CD14-positive monocyte (primary cell): ENCODE data around the gene FMO1. TPM values are rescaled to one million over a fixed set of nuclear protein-coding genes. Genes with fewer than 3 reads are reported as not detected.

Experiments used
- DNase-seq, 3 donors: peaks; one replicate each; pipeline ENCODE4 v3.0.0-alpha.2; 2011 to 2022
- H2AFZ ChIP-seq: 2 replicates; pipeline ENCODE4 v1.6.0; 2012; ENCODE audit warnings: mild to moderate bottlenecking, low read depth, low read length, inconsistent platforms; ENCODE audit not compliant: insufficient read depth, poor library complexity, severe bottlenecking
- H3K27ac ChIP-seq, 2 donors: 1 replicate in 1 of 2; 2 replicates in 1 of 2; pipeline ENCODE4 v1.5.1; 2012 to 2013; ENCODE audit warnings: low read length in 2 of 2, control low read depth in 1 of 2, inconsistent platforms in 1 of 2, low read depth in 1 of 2, mild to moderate bottlenecking in 1 of 2
- H3K27me3 ChIP-seq, 2 donors: one replicate each; pipeline versions ENCODE4 v1.6.0 to v1.6.1; 2011 to 2013; ENCODE audit warnings: low read length in 2 of 2; ENCODE audit not compliant: control insufficient read depth in 2 of 2, insufficient read depth in 2 of 2
- H3K36me3 ChIP-seq, 2 donors: replicated peaks in 1 of 2; 1 replicate in 1 of 2; 2 replicates in 1 of 2; pipeline versions ENCODE4 v1.5.1 to v1.6.1; 2012 to 2013; ENCODE audit warnings: low read length in 2 of 2, control low read depth in 1 of 2, inconsistent platforms in 1 of 2, mild to moderate bottlenecking in 1 of 2; ENCODE audit not compliant: insufficient read depth in 2 of 2, control insufficient read depth in 1 of 2
- H3K4me1 ChIP-seq, 2 donors: 1 replicate in 1 of 2; 2 replicates in 1 of 2; pipeline versions ENCODE4 v1.5.1 to v1.6.1; 2012 to 2013; ENCODE audit warnings: low read length in 2 of 2, control low read depth in 1 of 2, inconsistent platforms in 1 of 2, mild to moderate bottlenecking in 1 of 2, moderate library complexity in 1 of 2; ENCODE audit not compliant: insufficient read depth in 2 of 2, control insufficient read depth in 1 of 2
- H3K4me2 ChIP-seq: replicated peaks from 2 replicates; pipeline ENCODE3; 2012; ENCODE audit warnings: low read length, moderate library complexity, mild to moderate bottlenecking; ENCODE audit not compliant: poor library complexity, severe bottlenecking; ENCODE audit errors: extremely low read depth
- H3K4me3 ChIP-seq, 3 experiments: fragments of 200-600 bp in 1 of 3; sonication (generic) in 1 of 3; replicated peaks in 1 of 3; 1 replicate in 2 of 3; 2 replicates in 1 of 3; pipeline ENCODE4 v1.5.1; 2011 to 2013; ENCODE audit warnings: low read length in 3 of 3, mild to moderate bottlenecking in 3 of 3, control low read depth in 2 of 3, low read depth in 2 of 3, inconsistent platforms in 1 of 3, moderate library complexity in 1 of 3
- H3K79me2 ChIP-seq: 2 replicates; pipeline ENCODE4 v1.6.0; 2012; ENCODE audit warnings: mild to moderate bottlenecking, control low read depth, inconsistent platforms, low read length, moderate library complexity; ENCODE audit not compliant: insufficient read depth
- H3K9ac ChIP-seq: 2 replicates; pipeline ENCODE4 v1.6.0; 2017; ENCODE audit warnings: low read length, mild to moderate bottlenecking; ENCODE audit not compliant: insufficient read depth, poor library complexity, severe bottlenecking
- H3K9me3 ChIP-seq, 2 donors: replicated peaks in 1 of 2; 1 replicate in 1 of 2; 2 replicates in 1 of 2; pipeline versions ENCODE4 v1.5.1 to v1.6.1; 2012 to 2013; ENCODE audit warnings: low read length in 2 of 2, control low read depth in 1 of 2; ENCODE audit not compliant: control insufficient read depth in 1 of 2, insufficient read depth in 1 of 2
- H4K20me1 ChIP-seq: 2 replicates; pipeline ENCODE4 v1.6.0; 2012; ENCODE audit warnings: mild to moderate bottlenecking, low read length, control low read depth, moderate library complexity; ENCODE audit not compliant: insufficient read depth
- H3K27ac Mint-ChIP-seq, 7 donors: one replicate each; pipeline ENCODE4 v1.8.0; 2020; ENCODE audit warnings: mild to moderate bottlenecking in 7 of 7, mixed read lengths in 7 of 7, moderate library complexity in 6 of 7, inconsistent platforms in 2 of 7
- H3K27me3 Mint-ChIP-seq, 3 donors: one replicate each; pipeline ENCODE4 v1.8.0; 2021 to 2022; ENCODE audit warnings: low read depth in 3 of 3, mild to moderate bottlenecking in 3 of 3, mixed read lengths in 3 of 3, moderate library complexity in 3 of 3, inconsistent platforms in 1 of 3
- H3K36me3 Mint-ChIP-seq, 2 donors: one replicate each; pipeline ENCODE4 v1.8.0; 2020; ENCODE audit warnings: mixed read lengths in 2 of 2, inconsistent platforms in 1 of 2, mild to moderate bottlenecking in 1 of 2
- H3K4me1 Mint-ChIP-seq: one replicate; pipeline ENCODE4 v1.8.0; 2020; ENCODE audit warnings: mild to moderate bottlenecking, mixed read lengths
- H3K4me3 Mint-ChIP-seq, 2 donors: one replicate each; pipeline ENCODE4 v1.8.0; 2020; ENCODE audit warnings: mild to moderate bottlenecking in 2 of 2, mixed read lengths in 2 of 2, moderate library complexity in 1 of 2
- H3K9me3 Mint-ChIP-seq, 7 donors: one replicate each; pipeline ENCODE4 v1.8.0; 2020 to 2022; ENCODE audit warnings: mixed read lengths in 7 of 7, mild to moderate bottlenecking in 6 of 7, moderate library complexity in 6 of 7, inconsistent platforms in 2 of 7
- WGBS: methylation state at CpG from one replicate; pipeline ENCODE4 v1.1.5; 2013; ENCODE audit warnings: missing lambda C conversion rate; ENCODE audit not compliant: insufficient coverage; 5-methylcytosine and 5-hydroxymethylcytosine counted together
- intact Hi-C, 2 donors: fragments of 100-400 bp; cut with micrococcal nuclease; formaldehyde crosslinking; loops; one replicate each; pipeline versions ENCODE4 v1.15.0 to v1.15.1; 2023
- polyA minus RNA-seq: library from RNA; depleted of rRNA, polyadenylated mRNA; stranded (reverse); fragments of >200 nt; gene quantifications from 2 replicates; pipeline ENCODE4 v1.2.3, GENCODE V29; 2012
- polyA plus RNA-seq, 3 donors: library from polyadenylated mRNA; depleted of rRNA in 1 of 3; unstranded in 2 of 3; stranded (reverse) in 1 of 3; fragments of 300-500 nt in 2 of 3; fragments of >200 nt in 1 of 3; fragmentation: Illumina TruSeq in 2 of 3; gene quantifications; 1 replicate in 2 of 3; 2 replicates in 1 of 3; pipeline ENCODE4 v1.2.3, GENCODE V29; 2012 to 2021
- total RNA-seq, 12 experiments: library from RNA in 1 of 12; stranded (reverse) in 1 of 12; fragments of 120-200 nt in 1 of 12; gene quantifications; one replicate each; pipeline ENCODE4 v1.2.4 and lab custom pipeline; 2013 to 2026; ENCODE audit warnings: mixed read lengths in 6 of 12, inconsistent platforms in 1 of 12
- TF ChIP-seq, protein P1 (sequence below): fragments of 200-600 bp; IDR thresholded peaks from one replicate; pipeline ENCODE4 v1.8.0; 2022; ENCODE audit warnings: antibody characterized with exemption, mild to moderate bottlenecking

FMO1 gene, protein sequence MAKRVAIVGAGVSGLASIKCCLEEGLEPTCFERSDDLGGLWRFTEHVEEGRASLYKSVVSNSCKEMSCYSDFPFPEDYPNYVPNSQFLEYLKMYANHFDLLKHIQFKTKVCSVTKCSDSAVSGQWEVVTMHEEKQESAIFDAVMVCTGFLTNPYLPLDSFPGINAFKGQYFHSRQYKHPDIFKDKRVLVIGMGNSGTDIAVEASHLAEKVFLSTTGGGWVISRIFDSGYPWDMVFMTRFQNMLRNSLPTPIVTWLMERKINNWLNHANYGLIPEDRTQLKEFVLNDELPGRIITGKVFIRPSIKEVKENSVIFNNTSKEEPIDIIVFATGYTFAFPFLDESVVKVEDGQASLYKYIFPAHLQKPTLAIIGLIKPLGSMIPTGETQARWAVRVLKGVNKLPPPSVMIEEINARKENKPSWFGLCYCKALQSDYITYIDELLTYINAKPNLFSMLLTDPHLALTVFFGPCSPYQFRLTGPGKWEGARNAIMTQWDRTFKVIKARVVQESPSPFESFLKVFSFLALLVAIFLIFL
- 0.04 TPM for total RNA-seq (2013)
- polyA plus RNA-seq (not detected), polyA minus RNA-seq (not detected in 2 replicates), total RNA-seq (lab: John Stamatoyannopoulos, UW) (0 to 1.2 (median 0) reads per million in 11 experiments)

- no peak for DNase-seq
- no peaks in the 10 kb centered on the region for H3K79me2 ChIP-seq
- no peaks in the 10 kb centered on the region for H3K9me3 ChIP-seq
- H3K36me3 ChIP-seq: no peaks in the 10 kb centered on the region
- no peak within 1 kb of the TSS for H3K4me2 ChIP-seq
- Mint-ChIP-seq H3K9me3 (peaks cover 0 to 3% (median 0%) of the 10 kb centered on the region in 7 donors), H3K27me3 (peaks cover 26 to 31% (median 27%) of the 10 kb centered on the region in 3 donors), H3K4me1 (peaks cover 10% of the 10 kb centered on the region), H3K4me3 (no peak within 1 kb of the TSS), H3K36me3 (no peaks in the 10 kb centered on the region), H3K27ac (no peak within 1 kb of the TSS)
- H3K27me3 ChIP-seq: peaks cover 14 to 40% of the 10 kb centered on the region in 2 donors
- 97% methylated on average over 3 of the region's 4 CpGs for WGBS
- no peak within 1 kb of the TSS for H3K9ac ChIP-seq
- H3K27ac ChIP-seq: no peak within 1 kb of the TSS
- H4K20me1 ChIP-seq: no peaks in the 10 kb centered on the region
- H3K4me1 ChIP-seq: peaks cover 7 to 8% of the 10 kb centered on the region in 2 donors
- intact Hi-C loops: no loop called here
- H3K4me3 ChIP-seq: no peak within 1 kb of the TSS
- H2AFZ ChIP-seq: no peak within 1 kb of the TSS
- TF ChIP-seq, protein P1, sequence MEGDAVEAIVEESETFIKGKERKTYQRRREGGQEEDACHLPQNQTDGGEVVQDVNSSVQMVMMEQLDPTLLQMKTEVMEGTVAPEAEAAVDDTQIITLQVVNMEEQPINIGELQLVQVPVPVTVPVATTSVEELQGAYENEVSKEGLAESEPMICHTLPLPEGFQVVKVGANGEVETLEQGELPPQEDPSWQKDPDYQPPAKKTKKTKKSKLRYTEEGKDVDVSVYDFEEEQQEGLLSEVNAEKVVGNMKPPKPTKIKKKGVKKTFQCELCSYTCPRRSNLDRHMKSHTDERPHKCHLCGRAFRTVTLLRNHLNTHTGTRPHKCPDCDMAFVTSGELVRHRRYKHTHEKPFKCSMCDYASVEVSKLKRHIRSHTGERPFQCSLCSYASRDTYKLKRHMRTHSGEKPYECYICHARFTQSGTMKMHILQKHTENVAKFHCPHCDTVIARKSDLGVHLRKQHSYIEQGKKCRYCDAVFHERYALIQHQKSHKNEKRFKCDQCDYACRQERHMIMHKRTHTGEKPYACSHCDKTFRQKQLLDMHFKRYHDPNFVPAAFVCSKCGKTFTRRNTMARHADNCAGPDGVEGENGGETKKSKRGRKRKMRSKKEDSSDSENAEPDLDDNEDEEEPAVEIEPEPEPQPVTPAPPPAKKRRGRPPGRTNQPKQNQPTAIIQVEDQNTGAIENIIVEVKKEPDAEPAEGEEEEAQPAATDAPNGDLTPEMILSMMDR: no peak
Measured at GRCh38 chr1:171248302-171248701, at the start of gene FMO1. Gene FMO1 (plus strand): TSS chr1:171248494. CDS start chr1:171258088, 9,594 bp downstream.

- TF ChIP-seq, protein P1: no peak
Measured at GRCh38 chr1:171204296-171204695, 44.0 kb upstream of the FMO1 start.

More at GRCh38 chr1:171204296-171204695, 44.0 kb upstream of the FMO1 start:
- intact Hi-C loops: no loop called here
- Mint-ChIP-seq H3K4me1 (no peaks in the 10 kb centered on the region), H3K27me3 (peaks cover 6 to 16% (median 7%) of the 10 kb centered on the region in 3 donors), H3K27ac (no peak overlapping the region), H3K9me3 (peaks cover 0 to 6% (median 0%) of the 10 kb centered on the region in 7 donors), H3K4me3 (no peak overlapping the region), H3K36me3 (no peaks in the 10 kb centered on the region)
- no peak overlapping the region for H3K9ac ChIP-seq
- no peaks in the 10 kb centered on the region for H3K4me1 ChIP-seq
- H4K20me1 ChIP-seq: no peaks in the 10 kb centered on the region
- DNase-seq: no peak
- H3K9me3 ChIP-seq: no peaks in the 10 kb centered on the region
- no peak overlapping the region for H3K4me2 ChIP-seq
- WGBS: 100% methylated on average over 1 of the region's 5 CpGs
- H3K79me2 ChIP-seq: no peaks in the 10 kb centered on the region
- H2AFZ ChIP-seq: no peak overlapping the region
- H3K36me3 ChIP-seq: no peaks in the 10 kb centered on the region
- peaks cover 2 to 4% of the 10 kb centered on the region in 2 donors for H3K27me3 ChIP-seq
- no peak overlapping the region for H3K4me3 ChIP-seq
- no peak overlapping the region for H3K27ac ChIP-seq
